Bladder microvascular endothelial cell (primary cell): ENCODE results near the gene UBE2H. TPM values are rescaled to one million over a fixed set of nuclear protein-coding genes. Genes with fewer than 3 reads are reported as not detected.

Experiments used
- total RNA-seq: library from RNA; depleted of rRNA; stranded (reverse); fragments of >200 nt; gene quantifications from 2 replicates; pipeline ENCODE4 v1.2.3, GENCODE V29; 2014

UBE2H gene
- 42.3 and 97.3 TPM in 2 replicates for total RNA-seq

DNA sequence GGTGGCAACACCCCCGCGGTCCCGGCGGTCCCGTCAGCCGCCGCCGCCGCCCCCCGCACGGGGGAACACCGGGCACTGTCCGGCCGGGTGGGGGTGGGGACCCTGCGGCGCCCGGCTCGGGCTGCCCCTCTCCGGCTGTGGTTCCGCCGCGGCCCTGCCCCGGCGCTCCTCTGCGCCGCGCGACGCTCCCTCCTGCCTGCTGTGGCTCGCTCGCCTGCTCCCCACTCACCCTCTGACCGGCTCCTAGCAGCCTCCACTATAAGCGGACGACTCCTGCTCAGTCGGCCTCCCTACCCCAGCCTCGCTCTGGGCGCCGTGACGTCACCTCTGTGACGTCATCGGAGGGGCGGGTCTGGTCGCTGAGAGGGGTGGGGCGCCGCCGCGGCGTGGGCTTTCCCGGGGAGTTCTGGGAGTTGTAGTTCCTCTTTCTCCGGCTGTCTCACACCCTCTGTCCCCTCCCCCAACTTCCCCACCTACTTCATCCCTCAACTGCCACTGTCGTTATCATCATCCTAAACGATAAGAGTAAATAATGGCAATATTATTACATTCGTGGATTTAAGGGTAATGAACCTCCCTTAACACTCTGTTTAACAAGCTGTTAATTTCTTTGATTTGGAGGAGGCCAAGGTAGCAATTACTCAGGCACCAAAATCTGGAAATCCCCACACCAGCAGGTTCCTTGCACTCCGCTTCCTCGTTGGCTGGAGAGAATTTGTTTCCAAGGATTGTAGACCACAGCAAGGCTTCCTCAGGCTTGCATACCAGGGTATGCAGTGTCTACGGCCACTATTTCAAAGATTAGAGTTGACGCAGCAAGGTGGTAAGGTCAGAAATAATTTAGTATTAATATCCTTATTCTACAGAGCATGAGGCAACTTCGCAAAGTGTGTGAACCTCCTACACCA, at the start of gene UBE2H:
Gene UBE2H, minus strand, starts transcription at position 308 of the 908 bp plus-strand sequence. CDS start 405 bp downstream, outside the sequence.

Other genes with a start within 250 kb of the UBE2H start
- gene ZC3HC1, start 98.4 kb upstream of the UBE2H start, total RNA-seq, result 12.1 and 14.7 TPM in 2 replicates
- 19.4 and 34.6 TPM in 2 replicates for gene KLHDC10, start 117.6 kb upstream of the UBE2H start, total RNA-seq